Measurements from ENCODE around the gene DACT3. TPM values are rescaled to one million over a fixed set of nuclear protein-coding genes. Genes with fewer than 3 reads are reported as not detected.

Gene DACT3
- total RNA-seq, 1 donor from 2014 or later, result 2.6 TPM

DNA sequence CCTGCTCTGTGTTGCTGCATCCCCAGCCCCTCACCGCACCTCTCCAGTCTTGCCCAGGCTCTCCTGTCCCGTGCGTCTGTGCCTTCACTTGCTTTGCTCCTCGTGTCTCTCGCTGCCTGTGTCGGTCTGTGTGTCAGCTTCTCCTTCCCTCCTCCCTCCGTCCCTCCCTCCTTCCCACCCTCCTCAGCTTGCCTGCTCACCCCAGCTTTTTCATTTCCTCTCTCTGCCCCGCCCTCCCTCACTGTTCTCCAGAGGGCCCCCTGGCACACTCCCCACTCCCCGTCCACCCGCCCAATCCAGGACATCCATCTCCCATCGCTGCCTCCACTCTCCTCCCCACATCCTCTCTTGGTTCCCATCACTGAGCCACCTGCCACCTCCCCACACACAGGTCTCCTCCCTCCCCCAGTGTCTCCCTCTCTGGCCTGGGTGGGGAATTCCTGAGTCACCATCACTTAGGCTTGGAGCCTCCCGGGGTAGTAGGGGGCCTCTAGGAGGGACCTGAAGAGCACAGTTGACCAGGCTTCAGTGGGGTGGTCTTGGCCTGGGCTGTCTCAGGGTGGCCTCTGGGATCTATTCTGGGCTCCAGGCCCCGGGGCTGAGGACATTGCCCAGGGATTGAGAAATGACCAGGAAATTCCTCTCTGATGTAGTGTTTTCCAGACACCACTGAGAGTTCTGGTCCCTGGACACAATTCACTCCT, 35.9 kb downstream of the DACT3 start, which contains the start of gene PTGIR:
PTGIR (minus strand) TSS at position 132 of the 704 bp plus-strand sequence. CDS start 864 bp downstream, outside the sequence.
- TF ChIP-seq, protein P1, sequence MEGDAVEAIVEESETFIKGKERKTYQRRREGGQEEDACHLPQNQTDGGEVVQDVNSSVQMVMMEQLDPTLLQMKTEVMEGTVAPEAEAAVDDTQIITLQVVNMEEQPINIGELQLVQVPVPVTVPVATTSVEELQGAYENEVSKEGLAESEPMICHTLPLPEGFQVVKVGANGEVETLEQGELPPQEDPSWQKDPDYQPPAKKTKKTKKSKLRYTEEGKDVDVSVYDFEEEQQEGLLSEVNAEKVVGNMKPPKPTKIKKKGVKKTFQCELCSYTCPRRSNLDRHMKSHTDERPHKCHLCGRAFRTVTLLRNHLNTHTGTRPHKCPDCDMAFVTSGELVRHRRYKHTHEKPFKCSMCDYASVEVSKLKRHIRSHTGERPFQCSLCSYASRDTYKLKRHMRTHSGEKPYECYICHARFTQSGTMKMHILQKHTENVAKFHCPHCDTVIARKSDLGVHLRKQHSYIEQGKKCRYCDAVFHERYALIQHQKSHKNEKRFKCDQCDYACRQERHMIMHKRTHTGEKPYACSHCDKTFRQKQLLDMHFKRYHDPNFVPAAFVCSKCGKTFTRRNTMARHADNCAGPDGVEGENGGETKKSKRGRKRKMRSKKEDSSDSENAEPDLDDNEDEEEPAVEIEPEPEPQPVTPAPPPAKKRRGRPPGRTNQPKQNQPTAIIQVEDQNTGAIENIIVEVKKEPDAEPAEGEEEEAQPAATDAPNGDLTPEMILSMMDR (IDR thresholded peaks at IDR 0.05; ENCODE audit: unreplicated experiment), result no peak
- Mint-ChIP-seq H3K36me3 (ENCODE audit: insufficient read depth) (no peaks in the 10 kb centered on the region), H3K4me1 (ENCODE audit: low read depth) (peaks cover 1% of the 10 kb centered on the region), H3K4me3 (ENCODE audit: low read depth) (no peak within 1 kb of the TSS), H3K9me3 (ENCODE audit: low read depth) (no peaks in the 10 kb centered on the region), H3K27me3 (peaks cover 20% of the 10 kb centered on the region), H3K27ac (no peak within 1 kb of the TSS)
- DNase-seq (ENCODE audit: low spot score, unreplicated experiment), result no peak

DNA sequence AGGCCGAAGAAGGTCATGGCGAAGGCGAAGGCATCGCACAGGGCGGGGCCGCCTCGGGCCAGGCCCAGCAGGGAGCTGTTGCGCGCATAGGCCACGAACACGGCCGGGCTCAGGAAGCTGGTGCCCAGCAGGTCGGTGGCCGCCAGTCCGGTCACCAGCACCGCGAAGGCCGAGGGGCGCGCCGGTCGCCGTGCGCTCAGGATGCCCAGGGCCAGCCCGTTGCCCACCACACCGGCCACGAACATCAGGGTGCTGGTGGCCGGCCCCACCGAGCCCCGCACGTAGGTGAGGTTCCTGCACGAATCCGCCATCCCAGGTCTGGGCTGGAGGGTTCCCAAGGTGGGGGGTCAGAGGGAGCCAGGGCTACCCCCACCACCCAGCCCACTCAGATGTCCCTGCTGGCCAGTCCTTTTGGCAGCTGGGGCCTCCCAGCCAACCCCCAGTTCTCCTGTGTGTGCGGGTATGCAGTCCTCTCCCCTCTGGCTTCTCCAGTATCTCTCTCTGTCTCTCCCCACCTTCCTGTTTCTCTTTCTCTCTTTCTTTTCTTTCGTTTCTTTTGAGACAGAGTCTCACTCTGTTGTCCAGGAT, 37.0 kb downstream of the DACT3 start:
- Mint-ChIP-seq H3K9me3 (ENCODE audit: low read depth) (no peaks in the 10 kb centered on the region), H3K27me3 (peaks cover 16% of the 10 kb centered on the region), H3K4me1 (ENCODE audit: low read depth) (peaks cover 1% of the 10 kb centered on the region), H3K36me3 (ENCODE audit: insufficient read depth) (no peaks in the 10 kb centered on the region), H3K27ac (no peak overlapping the region), H3K4me3 (ENCODE audit: low read depth) (no peak overlapping the region)
- no peak for DNase-seq (ENCODE audit: low spot score, unreplicated experiment)
- TF ChIP-seq, protein P1 (IDR thresholded peaks at IDR 0.05; ENCODE audit: unreplicated experiment), result no peak

DNA sequence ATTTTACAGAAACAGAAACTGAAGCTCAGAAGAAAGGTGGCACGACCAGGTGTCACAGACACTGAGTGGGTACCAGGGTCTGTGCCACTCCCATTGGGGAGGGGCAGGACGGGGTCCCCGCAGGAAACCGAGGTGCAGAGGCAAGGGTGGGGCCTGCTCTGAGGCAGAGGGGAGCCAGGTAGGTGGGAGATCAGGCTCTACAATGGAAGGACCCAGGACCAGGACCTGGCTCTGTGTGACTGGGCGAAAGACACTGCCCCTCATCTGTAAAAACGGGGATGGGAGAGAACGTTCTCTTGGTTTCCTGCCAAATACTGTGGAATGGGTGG, 38.9 kb downstream of the DACT3 start:
- H3K9me3 Mint-ChIP-seq (ENCODE audit: low read depth), result no peaks in the 10 kb centered on the region
- peaks cover 12% of the 10 kb centered on the region for H3K27me3 Mint-ChIP-seq
- no peak overlapping the region for H3K4me3 Mint-ChIP-seq (ENCODE audit: low read depth)
- H3K4me1 Mint-ChIP-seq (ENCODE audit: low read depth), result peaks cover 1% of the 10 kb centered on the region
- TF ChIP-seq, protein P1 (IDR thresholded peaks at IDR 0.05; ENCODE audit: unreplicated experiment), result no peak
- DNase-seq (ENCODE audit: low spot score, unreplicated experiment), result no peak
- no peak overlapping the region for H3K27ac Mint-ChIP-seq
- no peaks in the 10 kb centered on the region for H3K36me3 Mint-ChIP-seq (ENCODE audit: insufficient read depth)

DNA sequence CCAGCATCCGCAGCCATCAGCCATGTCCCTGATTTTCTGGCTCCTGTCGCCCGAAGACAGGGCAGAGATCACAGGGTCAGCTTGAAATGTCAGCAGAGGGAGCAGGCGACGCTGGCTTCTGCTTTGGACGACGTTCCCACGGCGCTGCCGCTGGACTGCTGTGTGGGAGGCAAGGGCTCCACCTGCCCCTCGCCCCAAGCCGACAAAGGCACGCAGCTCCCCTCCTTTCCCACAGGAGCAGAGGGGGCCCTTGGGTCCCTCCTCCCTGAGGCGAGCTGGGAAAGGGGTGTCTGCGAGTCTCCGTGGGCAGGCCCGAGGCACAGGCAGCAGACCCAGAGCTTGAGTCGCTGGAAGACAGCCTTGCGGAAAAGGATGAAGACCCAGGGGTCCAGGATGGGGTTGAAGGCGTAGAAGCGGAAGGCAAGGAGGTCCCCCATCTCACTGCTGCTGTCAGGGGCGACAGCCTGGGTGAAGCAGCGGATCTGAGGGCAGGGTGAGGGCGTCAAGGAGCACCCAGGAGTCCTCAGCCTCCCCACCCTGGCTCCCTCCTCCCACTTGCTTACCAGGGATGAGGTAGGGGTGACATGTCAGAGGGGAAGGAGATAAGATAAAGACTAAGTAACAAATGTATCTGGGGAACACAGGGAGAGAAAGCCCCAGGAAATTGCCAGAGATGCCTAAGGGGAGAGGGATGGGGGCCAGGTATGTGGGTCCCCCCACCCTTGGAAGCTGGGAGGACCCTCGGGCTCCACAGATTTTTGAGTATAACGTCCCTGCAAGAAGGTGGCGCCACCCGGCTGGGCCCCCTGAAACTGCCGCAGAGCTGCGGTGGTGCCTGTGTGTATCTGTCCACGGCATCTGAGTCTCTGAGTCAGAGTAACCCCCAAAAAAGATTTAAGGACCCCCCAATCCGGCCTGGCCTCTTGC, 39.5 kb downstream of the DACT3 start:
- Mint-ChIP-seq H3K36me3 (ENCODE audit: insufficient read depth) (no peaks in the 10 kb centered on the region), H3K4me3 (ENCODE audit: low read depth) (no peak overlapping the region), H3K27ac (no peak overlapping the region), H3K9me3 (ENCODE audit: low read depth) (no peaks in the 10 kb centered on the region), H3K27me3 (peaks cover 16% of the 10 kb centered on the region), H3K4me1 (ENCODE audit: low read depth) (peaks cover 1% of the 10 kb centered on the region)
- TF ChIP-seq, protein P1 (IDR thresholded peaks at IDR 0.05; ENCODE audit: unreplicated experiment), result no peak
- DNase-seq (ENCODE audit: low spot score, unreplicated experiment), result no peak

DNA sequence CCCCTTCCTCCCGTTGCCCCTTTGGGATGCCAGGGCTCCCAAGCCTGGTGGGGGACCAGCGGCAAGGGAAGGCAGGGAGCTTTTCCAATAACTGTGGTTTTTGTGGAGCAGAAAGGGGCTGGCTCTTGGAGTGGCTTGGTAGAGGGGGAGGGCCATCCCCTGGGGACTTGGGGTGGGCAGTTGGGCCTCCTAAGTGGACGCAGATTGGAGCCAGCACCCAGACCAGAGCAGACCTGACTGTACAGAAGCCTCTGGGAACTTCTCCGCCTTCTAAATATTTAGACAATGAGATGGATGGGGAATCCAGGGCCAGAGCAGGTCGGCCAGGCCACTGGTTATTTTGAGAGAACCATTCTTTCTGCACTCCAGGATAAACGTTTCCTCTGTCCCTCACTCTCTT, 40.3 kb downstream of the DACT3 start:
- no peaks in the 10 kb centered on the region for H3K9me3 Mint-ChIP-seq (ENCODE audit: low read depth)
- H3K27ac Mint-ChIP-seq, result no peak overlapping the region
- peaks cover 1% of the 10 kb centered on the region for H3K4me1 Mint-ChIP-seq (ENCODE audit: low read depth)
- H3K4me3 Mint-ChIP-seq (ENCODE audit: low read depth), result no peak overlapping the region
- DNase-seq (ENCODE audit: low spot score, unreplicated experiment), result no peak
- TF ChIP-seq, protein P1 (IDR thresholded peaks at IDR 0.05; ENCODE audit: unreplicated experiment), result no peak
- peaks cover 19% of the 10 kb centered on the region for H3K27me3 Mint-ChIP-seq
- no peaks in the 10 kb centered on the region for H3K36me3 Mint-ChIP-seq (ENCODE audit: insufficient read depth)

Measured in progenitor cell of endocrine pancreas (in vitro differentiated cells).